ENCODE measurements around the gene SPINT2. TPM values are rescaled to one million over a fixed set of nuclear protein-coding genes. Genes with fewer than 3 reads are reported as not detected.

The SPINT2 gene
- total and polyA plus RNA-seq, 2 donors (not counting 1 experiment from before 2014, with no cell fraction given) = 50.0 to 70.0 TPM

DNA sequence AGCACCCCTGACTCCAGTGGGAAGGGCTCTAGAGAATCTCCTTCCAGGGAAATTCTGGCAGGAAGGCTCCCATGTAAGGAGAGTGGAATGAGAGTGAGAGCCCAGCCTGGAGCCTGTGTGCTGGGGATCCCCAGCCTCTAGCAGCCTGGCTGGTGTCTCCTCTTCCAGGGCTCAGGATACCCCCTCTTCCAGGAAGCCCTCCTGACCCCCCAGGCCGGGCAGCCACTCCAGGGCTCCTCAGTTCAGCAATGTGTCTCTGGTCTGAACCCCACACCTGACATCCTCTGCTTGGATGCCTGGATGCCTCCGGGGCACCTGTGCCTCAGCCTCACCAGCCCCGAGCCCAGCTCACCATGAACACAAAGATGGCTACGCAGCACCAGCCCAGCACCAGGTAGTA lies 42.7 kb downstream of the SPINT2 start:
- POLR2A ChIA-PET = no interaction called here
- Histone ChIP-seq H3K4me3 (ENCODE audit: control extremely low read depth in 1 of 5, extremely low read depth in 1 of 5, insufficient read depth in 1 of 5, low read depth in 2 of 5, low read length in 4 of 5) (no peak overlapping the region), H3K4me2 (replicated peaks; ENCODE audit: low read depth, low read length, poor library complexity, severe bottlenecking) (no peak overlapping the region), H3K36me3 (replicated peaks in 1 of 2; ENCODE audit: control extremely low read depth in 1 of 2, control insufficient read depth in 1 of 2, extremely low read depth in 1 of 2, insufficient read depth in 2 of 2, low read length in 1 of 2) (peaks cover 0 to 17% of the 10 kb centered on the region in 2 experiments), H3K79me2 (ENCODE audit: control insufficient read depth, insufficient read depth, low read length) (no peaks in the 10 kb centered on the region), H3K9me3 (ENCODE audit: control extremely low read depth in 1 of 3, control insufficient read depth in 2 of 3, insufficient read depth in 1 of 3, low read length in 2 of 3) (peaks cover 0 to 13% (median 0%) of the 10 kb centered on the region in 3 donors), H3K27ac (ENCODE audit: low read length in 2 of 2) (no peak overlapping the region), H3K9ac (ENCODE audit: low read length) (no peak overlapping the region), H4K20me1 (ENCODE audit: control insufficient read depth, insufficient read depth, low read length, poor library complexity, severe bottlenecking) (no peaks in the 10 kb centered on the region), H2AFZ (ENCODE audit: insufficient read depth, low read depth, low read length, poor library complexity, severe bottlenecking) (no peak overlapping the region), H3K4me1 (ENCODE audit: control insufficient read depth in 2 of 2, insufficient read depth in 2 of 2, low read length in 2 of 2) (no peaks in the 10 kb centered on the region), H3K27me3 (replicated peaks in 1 of 4; ENCODE audit: control extremely low read depth in 1 of 4, control insufficient read depth in 3 of 4, insufficient read depth in 4 of 4, low read length in 3 of 4) (no peaks in the 10 kb centered on the region)
- Mint-ChIP-seq H3K27ac (no peak overlapping the region), H3K27me3 (no peaks in the 10 kb centered on the region), H3K4me3 (no peak overlapping the region), H3K4me1 (no peaks in the 10 kb centered on the region), H3K9me3 (ENCODE audit: insufficient read depth) (peaks cover 3% of the 10 kb centered on the region)
- intact Hi-C loops (cut with micrococcal nuclease) = no loop called here
- WGBS (ENCODE audit: insufficient coverage) = 100% methylated on average over 4 of the region's 4 CpGs
- CTCF ChIA-PET = no interaction called here
- ATAC-seq (ENCODE audit: low read depth) = no peak
- no peak for TF ChIP-seq EZH2 (IDR thresholded peaks at IDR 0.05; ENCODE audit: borderline replicate concordance, insufficient read depth, low read depth, low read length, poor library complexity, severe bottlenecking)
- TF ChIP-seq, protein P1, sequence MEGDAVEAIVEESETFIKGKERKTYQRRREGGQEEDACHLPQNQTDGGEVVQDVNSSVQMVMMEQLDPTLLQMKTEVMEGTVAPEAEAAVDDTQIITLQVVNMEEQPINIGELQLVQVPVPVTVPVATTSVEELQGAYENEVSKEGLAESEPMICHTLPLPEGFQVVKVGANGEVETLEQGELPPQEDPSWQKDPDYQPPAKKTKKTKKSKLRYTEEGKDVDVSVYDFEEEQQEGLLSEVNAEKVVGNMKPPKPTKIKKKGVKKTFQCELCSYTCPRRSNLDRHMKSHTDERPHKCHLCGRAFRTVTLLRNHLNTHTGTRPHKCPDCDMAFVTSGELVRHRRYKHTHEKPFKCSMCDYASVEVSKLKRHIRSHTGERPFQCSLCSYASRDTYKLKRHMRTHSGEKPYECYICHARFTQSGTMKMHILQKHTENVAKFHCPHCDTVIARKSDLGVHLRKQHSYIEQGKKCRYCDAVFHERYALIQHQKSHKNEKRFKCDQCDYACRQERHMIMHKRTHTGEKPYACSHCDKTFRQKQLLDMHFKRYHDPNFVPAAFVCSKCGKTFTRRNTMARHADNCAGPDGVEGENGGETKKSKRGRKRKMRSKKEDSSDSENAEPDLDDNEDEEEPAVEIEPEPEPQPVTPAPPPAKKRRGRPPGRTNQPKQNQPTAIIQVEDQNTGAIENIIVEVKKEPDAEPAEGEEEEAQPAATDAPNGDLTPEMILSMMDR (IDR thresholded peaks at IDR 0.05) = no peak
- DNase-seq = no peak

DNA sequence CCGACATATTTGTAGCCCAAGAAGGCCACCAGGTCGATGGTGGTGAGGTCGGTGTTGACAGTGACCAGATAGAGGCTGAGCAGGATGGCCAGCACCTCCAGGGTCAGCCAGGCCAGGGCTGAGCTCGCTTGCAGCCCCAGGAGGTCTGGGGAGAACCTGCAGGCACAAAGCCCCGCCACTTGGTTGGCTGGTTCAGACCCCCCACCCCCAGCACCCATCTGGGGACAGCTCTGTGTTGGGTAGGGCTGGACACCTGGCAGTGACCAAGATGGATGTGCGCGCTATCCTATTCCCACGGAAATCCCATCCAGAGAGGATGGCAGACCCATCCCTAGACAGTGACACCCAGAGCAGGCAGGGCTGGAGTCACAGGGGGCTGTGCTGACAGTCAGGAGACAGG lies 43.2 kb downstream of the SPINT2 start:
- H3K27ac Mint-ChIP-seq = no peak overlapping the region

More for the DNA sequence above, 43.2 kb downstream of the SPINT2 start:
- CTCF ChIA-PET = no interaction called here
- Mint-ChIP-seq H3K27me3 (no peaks in the 10 kb centered on the region), H3K9me3 (ENCODE audit: insufficient read depth) (peaks cover 2% of the 10 kb centered on the region), H3K4me1 (peaks cover 5% of the 10 kb centered on the region), H3K4me3 (no peak overlapping the region)
- peaks cover 0 to 3% of the 10 kb centered on the region in 2 donors for H3K4me1 ChIP-seq (ENCODE audit: control insufficient read depth in 2 of 2, insufficient read depth in 2 of 2, low read length in 2 of 2)
- no peak overlapping the region for H3K4me2 ChIP-seq (replicated peaks; ENCODE audit: low read depth, low read length, poor library complexity, severe bottlenecking)
- POLR2A ChIA-PET = no interaction called here
- H3K27ac ChIP-seq (ENCODE audit: low read length in 2 of 2) = no peak overlapping the region
- H3K27me3 ChIP-seq (replicated peaks in 1 of 4; ENCODE audit: control extremely low read depth in 1 of 4, control insufficient read depth in 3 of 4, insufficient read depth in 4 of 4, low read length in 3 of 4) = no peaks in the 10 kb centered on the region
- intact Hi-C loops (cut with micrococcal nuclease) = no loop called here
- no peak for DNase-seq
- peaks cover 0 to 17% of the 10 kb centered on the region in 2 experiments for H3K36me3 ChIP-seq (replicated peaks in 1 of 2; ENCODE audit: control extremely low read depth in 1 of 2, control insufficient read depth in 1 of 2, extremely low read depth in 1 of 2, insufficient read depth in 2 of 2, low read length in 1 of 2)
- no peak overlapping the region for H3K9ac ChIP-seq (ENCODE audit: low read length)
- TF ChIP-seq, protein P1 (IDR thresholded peaks at IDR 0.05) = no peak
- no peak for TF ChIP-seq EZH2 (IDR thresholded peaks at IDR 0.05; ENCODE audit: borderline replicate concordance, insufficient read depth, low read depth, low read length, poor library complexity, severe bottlenecking)
- H3K9me3 ChIP-seq (ENCODE audit: control extremely low read depth in 1 of 3, control insufficient read depth in 2 of 3, insufficient read depth in 1 of 3, low read length in 2 of 3) = peaks cover 0 to 12% (median 0%) of the 10 kb centered on the region in 3 donors
- H2AFZ ChIP-seq (ENCODE audit: insufficient read depth, low read depth, low read length, poor library complexity, severe bottlenecking) = no peak overlapping the region
- ATAC-seq (ENCODE audit: low read depth) = no peak
- no peaks in the 10 kb centered on the region for H4K20me1 ChIP-seq (ENCODE audit: control insufficient read depth, insufficient read depth, low read length, poor library complexity, severe bottlenecking)
- 98% methylated on average over 4 of the region's 8 CpGs for WGBS (ENCODE audit: insufficient coverage)
- no peaks in the 10 kb centered on the region for H3K79me2 ChIP-seq (ENCODE audit: control insufficient read depth, insufficient read depth, low read length)
- H3K4me3 ChIP-seq (ENCODE audit: control extremely low read depth in 1 of 5, extremely low read depth in 1 of 5, insufficient read depth in 1 of 5, low read depth in 2 of 5, low read length in 4 of 5) = no peak overlapping the region

Measured in B cell (primary cell).